GM20000 (cell line): ENCODE measurements around the gene PABPC1L2B.
"Not testable (repeated sequence)": the region's sequence is repeated elsewhere in the genome, so short reads cannot be mapped to it uniquely, and the experiment has no call there.

Experiments
- DNase-seq: peaks from one replicate; pipeline ENCODE4 v3.0.0; 2012; ENCODE audit warnings: low spot score
- TF ChIP-seq, protein P1 (sequence below): IDR thresholded peaks from 2 replicates; pipeline ENCODE4 v1.5.1; 2012; ENCODE audit warnings: mild to moderate bottlenecking, control low read depth; ENCODE audit errors: extremely low read depth, missing control alignments

The PABPC1L2B gene

DNA sequence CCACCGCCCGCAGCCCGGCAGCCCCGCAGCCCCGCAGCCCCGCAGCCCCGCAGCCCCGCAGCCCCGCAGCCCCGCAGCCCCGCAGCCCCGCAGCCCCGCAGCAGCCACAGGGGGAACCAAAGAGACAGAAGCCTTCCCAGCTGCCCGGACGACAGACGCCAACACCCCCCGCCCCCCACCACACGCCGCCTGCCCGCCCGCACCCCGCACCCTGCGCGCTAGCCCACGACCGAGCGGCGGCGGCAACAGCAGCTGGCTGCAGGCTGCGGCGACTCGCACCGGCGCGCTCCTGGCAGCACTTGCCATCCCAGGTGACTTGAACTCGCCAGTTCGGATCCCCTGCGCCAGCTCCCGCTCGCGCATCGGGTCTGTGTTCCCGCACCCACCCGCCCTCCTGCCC is at the start of gene PABPC1L2B:
Gene PABPC1L2B, plus strand, starts transcription at position 207 of the 400 bp plus-strand sequence. CDS start 704 bp downstream, outside the sequence.
- DNase-seq = not testable (repeated sequence)

DNA sequence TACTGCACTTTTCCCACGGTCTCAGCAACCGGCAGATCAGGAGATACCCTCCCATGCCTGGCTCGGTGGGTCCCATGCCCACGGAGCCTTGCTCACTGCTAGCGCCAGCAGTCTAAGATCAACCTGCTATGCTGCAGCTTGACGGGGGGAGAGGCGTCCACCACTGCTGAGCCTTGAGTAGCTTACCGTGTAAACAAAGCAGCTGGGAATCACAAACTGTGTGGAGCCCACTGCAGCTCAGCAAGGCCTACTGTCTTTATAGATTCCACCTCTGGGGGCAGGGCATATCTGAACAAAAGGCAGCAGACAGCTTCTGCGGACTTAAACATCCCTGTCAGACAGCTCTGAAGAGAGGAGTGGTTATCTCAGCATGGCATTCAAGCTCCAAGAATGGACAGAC is 42.8 kb upstream of the PABPC1L2B start:
- DNase-seq = not testable (repeated sequence)

DNA sequence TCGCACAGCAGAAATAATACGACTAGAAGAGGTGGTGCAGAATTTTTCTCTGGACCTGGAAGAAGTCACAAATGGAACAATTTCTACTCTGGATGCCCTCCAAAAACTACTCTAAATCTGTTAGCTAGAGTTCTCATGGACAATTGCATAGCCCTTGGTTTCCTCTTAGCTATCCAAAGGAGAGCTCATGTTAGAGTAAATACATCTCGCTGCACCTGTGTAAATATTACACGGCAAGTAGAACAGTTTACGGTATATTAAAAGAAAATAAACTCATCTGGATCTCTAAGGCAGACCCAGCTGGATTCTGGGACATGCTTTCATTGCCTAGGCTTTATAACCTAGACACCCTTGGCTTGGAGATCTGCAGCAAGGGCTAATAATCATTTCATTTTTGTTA is 30.9 kb upstream of the PABPC1L2B start:
- DNase-seq = not testable (repeated sequence)

DNA sequence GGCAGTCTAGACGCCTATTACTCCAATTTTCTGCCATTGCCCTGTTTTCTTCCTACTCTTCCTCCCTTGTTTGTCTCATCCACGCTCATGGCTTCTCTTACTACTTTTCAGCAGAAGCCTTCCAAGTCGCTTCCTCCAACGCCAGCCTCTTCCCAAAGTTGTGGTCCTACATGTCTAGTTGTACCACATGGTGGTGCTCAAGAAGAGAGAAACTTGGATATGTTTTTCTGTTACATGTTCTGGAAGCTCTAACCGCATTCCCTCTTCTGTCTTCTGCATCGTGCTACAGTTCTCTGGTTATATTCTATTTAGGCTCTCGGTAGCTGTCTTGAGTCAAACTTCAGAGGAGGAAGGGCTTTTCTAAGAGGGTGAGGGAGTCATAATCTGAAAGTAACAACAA is 27.9 kb upstream of the PABPC1L2B start:
- not testable (repeated sequence) for DNase-seq

DNA sequence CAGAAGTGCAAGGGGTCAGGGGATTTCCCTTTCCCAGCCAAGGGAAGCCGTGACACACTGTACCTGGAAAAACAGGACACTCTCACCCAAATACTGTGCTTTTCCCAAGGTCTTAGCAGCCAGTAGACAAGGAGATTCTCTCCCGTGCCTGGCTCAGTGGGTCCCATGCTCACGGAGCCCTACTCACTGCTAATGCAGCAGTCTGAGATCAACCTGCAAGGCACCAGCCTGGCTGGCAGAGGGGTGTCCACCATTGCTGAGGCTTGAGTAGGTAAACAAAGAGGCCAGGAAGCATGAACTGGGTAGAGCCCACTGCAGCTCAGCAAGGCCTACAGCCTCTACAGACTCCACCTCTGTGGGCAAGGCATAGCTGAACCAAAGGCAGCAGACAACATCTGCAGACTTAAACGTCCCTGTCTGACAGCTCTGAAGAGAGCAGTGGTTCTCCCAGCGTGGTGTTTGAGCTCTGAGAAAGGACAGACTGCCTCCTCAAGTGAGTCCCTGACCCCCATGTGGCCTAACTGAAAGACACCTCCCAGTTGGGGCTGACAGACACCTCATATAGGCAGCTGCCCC is 21.8 kb upstream of the PABPC1L2B start:
- not testable (repeated sequence) for DNase-seq

DNA sequence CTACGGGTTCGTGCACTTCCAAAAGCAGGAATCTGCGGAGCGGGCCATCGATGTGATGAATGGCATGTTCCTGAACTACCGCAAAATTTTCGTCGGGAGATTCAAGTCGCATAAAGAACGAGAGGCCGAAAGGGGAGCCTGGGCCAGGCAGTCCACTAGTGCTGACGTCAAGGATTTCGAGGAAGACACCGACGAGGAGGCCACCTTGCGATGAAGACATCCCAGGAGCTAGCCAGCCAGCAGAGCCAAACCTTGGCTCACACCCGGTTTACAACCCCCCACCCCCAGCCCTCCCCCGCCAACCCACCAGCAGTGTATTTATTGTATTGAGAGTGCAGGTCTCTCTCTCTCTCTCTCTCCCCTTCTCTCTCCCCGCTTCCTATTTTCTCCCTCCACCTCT is 1.3 kb downstream of the PABPC1L2B start:
- not testable (repeated sequence) for DNase-seq

DNA sequence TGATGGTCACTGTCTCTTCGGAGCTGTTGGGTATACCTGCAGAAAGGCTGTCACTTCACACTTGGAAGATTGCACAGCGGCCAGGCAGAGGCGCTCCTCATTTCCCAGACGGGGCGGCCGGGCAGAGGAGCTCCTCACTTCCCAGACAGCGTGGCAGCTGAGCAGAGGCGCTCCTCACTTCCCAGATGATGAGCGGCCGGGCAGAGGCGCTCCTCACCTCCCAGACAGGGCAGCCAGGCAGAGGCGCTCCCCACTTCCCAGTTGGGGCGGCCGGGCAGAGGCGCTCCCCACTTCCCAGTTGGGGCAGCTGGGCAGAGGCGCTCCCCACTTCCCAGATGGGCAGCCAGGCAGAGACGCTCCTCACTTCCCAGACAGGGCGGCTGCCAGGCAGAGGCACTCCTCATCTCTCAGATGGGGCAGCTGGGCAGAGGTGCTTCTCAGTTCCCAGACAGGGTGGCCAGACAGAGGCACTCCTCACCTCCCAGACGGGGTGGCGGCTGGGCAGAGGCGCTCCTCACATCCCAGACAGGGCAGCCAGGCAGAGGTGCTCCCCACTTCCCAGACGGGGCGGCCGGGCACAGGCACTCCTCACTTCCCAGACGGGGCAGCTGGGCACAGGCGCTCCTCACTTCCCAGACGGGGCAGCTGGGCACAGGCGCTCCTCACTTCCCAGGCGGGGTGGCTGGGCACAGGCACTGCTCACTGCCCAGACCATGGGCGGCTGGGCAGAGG is 18.8 kb downstream of the PABPC1L2B start:
- no peak for DNase-seq
- TF ChIP-seq, protein P1, sequence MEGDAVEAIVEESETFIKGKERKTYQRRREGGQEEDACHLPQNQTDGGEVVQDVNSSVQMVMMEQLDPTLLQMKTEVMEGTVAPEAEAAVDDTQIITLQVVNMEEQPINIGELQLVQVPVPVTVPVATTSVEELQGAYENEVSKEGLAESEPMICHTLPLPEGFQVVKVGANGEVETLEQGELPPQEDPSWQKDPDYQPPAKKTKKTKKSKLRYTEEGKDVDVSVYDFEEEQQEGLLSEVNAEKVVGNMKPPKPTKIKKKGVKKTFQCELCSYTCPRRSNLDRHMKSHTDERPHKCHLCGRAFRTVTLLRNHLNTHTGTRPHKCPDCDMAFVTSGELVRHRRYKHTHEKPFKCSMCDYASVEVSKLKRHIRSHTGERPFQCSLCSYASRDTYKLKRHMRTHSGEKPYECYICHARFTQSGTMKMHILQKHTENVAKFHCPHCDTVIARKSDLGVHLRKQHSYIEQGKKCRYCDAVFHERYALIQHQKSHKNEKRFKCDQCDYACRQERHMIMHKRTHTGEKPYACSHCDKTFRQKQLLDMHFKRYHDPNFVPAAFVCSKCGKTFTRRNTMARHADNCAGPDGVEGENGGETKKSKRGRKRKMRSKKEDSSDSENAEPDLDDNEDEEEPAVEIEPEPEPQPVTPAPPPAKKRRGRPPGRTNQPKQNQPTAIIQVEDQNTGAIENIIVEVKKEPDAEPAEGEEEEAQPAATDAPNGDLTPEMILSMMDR = no peak

DNA sequence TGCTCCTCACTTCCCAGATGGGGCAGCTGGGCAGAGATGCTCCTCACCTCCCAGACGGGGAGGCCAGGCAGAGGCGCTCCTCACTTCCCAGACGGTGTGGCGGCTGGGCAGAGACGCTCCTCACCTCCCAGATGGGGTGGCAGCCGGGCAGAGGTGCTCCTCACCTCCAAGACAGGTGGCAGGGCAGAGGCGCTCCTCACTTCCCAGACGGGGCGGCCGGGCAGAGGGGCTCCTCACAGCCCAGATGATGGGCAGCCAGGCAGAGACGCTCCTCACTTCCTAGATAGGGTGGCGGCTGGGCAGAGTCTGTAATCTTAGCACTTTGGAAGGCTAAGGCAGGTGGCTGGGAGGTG is 19.3 kb downstream of the PABPC1L2B start:
- not testable (repeated sequence) for DNase-seq

DNA sequence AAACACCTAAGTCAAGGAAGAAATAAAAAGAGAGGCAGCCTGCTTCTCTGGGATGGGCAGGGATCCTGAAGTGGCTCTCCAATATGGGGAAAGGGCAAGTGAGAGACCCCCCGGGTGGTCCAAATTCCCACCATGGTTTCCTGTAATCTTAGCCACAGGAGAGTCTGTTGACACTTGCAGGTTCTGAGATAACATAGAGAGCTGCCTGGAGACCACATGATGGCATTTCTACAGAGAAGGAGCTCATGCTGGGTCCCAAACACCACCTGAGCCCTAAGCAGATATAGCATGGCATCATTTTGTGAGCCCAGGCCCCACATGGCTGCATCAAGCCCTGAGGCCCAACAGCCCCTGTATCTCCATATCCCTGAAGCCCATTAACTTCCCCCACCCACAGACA is 26.1 kb downstream of the PABPC1L2B start:
- DNase-seq = no peak
- TF ChIP-seq, protein P1 = no peak
